Medulla oblongata (tissue), 1 donor: Measurements from ENCODE around the gene SIL1.

Experiments used
- DNase-seq: peaks from one replicate; pipeline ENCODE4 v3.0.0-alpha.2; 2015; ENCODE audit errors: extremely low spot score

The SIL1 gene

GRCh38 chr5:139110526-139111168 lies 87.5 kb downstream of the SIL1 start:
- DNase-seq = peak; percentile 75

- DNase-seq = no peak
Measured at GRCh38 chr5:139108063-139108824, 89.9 kb downstream of the SIL1 start.

- peak; percentile 42 for DNase-seq
Measured at GRCh38 chr5:139105621-139106071, 92.5 kb downstream of the SIL1 start.

GRCh38 chr5:139104577-139105276 lies 93.4 kb downstream of the SIL1 start:
- DNase-seq = peak; percentile 77

GRCh38 chr5:139103762-139104161 lies 94.4 kb downstream of the SIL1 start:
- DNase-seq = no peak

GRCh38 chr5:139100825-139101224 lies 97.3 kb downstream of the SIL1 start:
- DNase-seq = no peak

- no peak for DNase-seq
Measured at GRCh38 chr5:139094154-139095131, 103.7 kb downstream of the SIL1 start.

GRCh38 chr5:139092741-139093343 lies 105.3 kb downstream of the SIL1 start:
- no peak for DNase-seq

- DNase-seq = peak; percentile 74
Measured at GRCh38 chr5:139091439-139092156, 106.6 kb downstream of the SIL1 start.

GRCh38 chr5:139090581-139090980 lies 107.6 kb downstream of the SIL1 start:
- DNase-seq = no peak

- no peak for DNase-seq
Measured at GRCh38 chr5:139088024-139088423, 110.1 kb downstream of the SIL1 start.

- no peak for DNase-seq
Measured at GRCh38 chr5:139082813-139083498, 115.2 kb downstream of the SIL1 start.

GRCh38 chr5:139079991-139080610 lies 118.1 kb downstream of the SIL1 start:
- DNase-seq = no peak

- peak; percentile 21 for DNase-seq
Measured at GRCh38 chr5:139079225-139079990, 118.8 kb downstream of the SIL1 start.

- DNase-seq = no peak
Measured at GRCh38 chr5:139078345-139078744, 119.8 kb downstream of the SIL1 start.

- no peak for DNase-seq
Measured at GRCh38 chr5:139077899-139078298, 120.3 kb downstream of the SIL1 start.

- DNase-seq = no peak
Measured at GRCh38 chr5:139076111-139076510, 122.1 kb downstream of the SIL1 start.
